GM12878 (cell line): ENCODE results near the gene ANKMY2. TPM values are rescaled to one million over a fixed set of nuclear protein-coding genes. Genes with fewer than 3 reads are reported as not detected.

Source experiments
- ATAC-seq: fragments of 200-7000 bp; cut with Tn5 transposase; 3 replicates; pipeline ENCODE4 v1.9.1; 2020; ENCODE audit warnings: mild to moderate bottlenecking, moderate library complexity
- BruUV-seq: library from RNA; stranded (reverse); fragments of 400-500 nt; replicated peaks from 2 replicates; lab custom pipeline; 2021; lab: Mats Ljungman, UMichigan
- CTCF ChIA-PET: fragments of 300-600 bp; sonication (Branson Sonifier 250); formaldehyde crosslinking; extraction: SDS; loops from one replicate; lab custom pipeline; 2021; ENCODE audit warnings: inconsistent platforms; lab: Yijun Ruan, JAX
- POLR2A ChIA-PET: fragments of 350-600 bp; formaldehyde crosslinking; extraction: SDS; loops from one replicate; lab custom pipeline; 2021; ENCODE audit warnings: inconsistent platforms; lab: Charles Lee
- RAD21 ChIA-PET: fragments of 300-600 bp; sonication (Branson Sonifier 250); formaldehyde crosslinking; loops from one replicate; lab custom pipeline; 2023; ENCODE audit warnings: antibody characterized with exemption; ENCODE audit not compliant: unreplicated experiment; lab: Charles Lee
- SMC1A ChIA-PET: fragments of 300-600 bp; sonication (Branson Sonifier 250); formaldehyde crosslinking; loops from one replicate; lab custom pipeline; 2023; ENCODE audit not compliant: unreplicated experiment, uncharacterized antibody; lab: Charles Lee
- DNase-seq: peaks from one replicate; pipeline ENCODE4 v3.0.0-alpha.2; 2011; ENCODE audit warnings: low read depth, low spot score
- FAIRE-seq: peaks from 3 replicates; lab custom pipeline; 2011; peaks lifted over from hg19 to GRCh38; lab: Jason Lieb, UNC
- H2AFZ ChIP-seq: 2 replicates; pipeline ENCODE4 v1.6.0; 2011; ENCODE audit warnings: low read depth, low read length, control low read depth; ENCODE audit not compliant: control insufficient read depth
- H3K27ac ChIP-seq: 2 replicates; pipeline ENCODE4 v1.5.1; 2011; ENCODE audit warnings: control low read depth; ENCODE audit not compliant: control insufficient read depth, insufficient read depth
- H3K27me3 ChIP-seq, 2 experiments: replicated peaks in 1 of 2; 2 replicates each; pipeline versions ENCODE4 v1.6.0 to v1.6.1; 2011; ENCODE audit warnings: low read length in 1 of 2; ENCODE audit not compliant: control insufficient read depth in 2 of 2, insufficient read depth in 2 of 2
- H3K36me3 ChIP-seq, 2 experiments: 2 replicates each; pipeline ENCODE4 v1.5.1; 2011; ENCODE audit warnings: low read length in 1 of 2; ENCODE audit not compliant: control insufficient read depth in 2 of 2, insufficient read depth in 2 of 2
- H3K4me1 ChIP-seq: 2 replicates; pipeline ENCODE4 v1.6.1; 2011; ENCODE audit warnings: mild to moderate bottlenecking, low read length, moderate library complexity, mixed read lengths; ENCODE audit not compliant: control insufficient read depth, insufficient read depth
- H3K4me2 ChIP-seq: 2 replicates; pipeline ENCODE4 v1.6.0; 2011; ENCODE audit warnings: control low read depth; ENCODE audit not compliant: control insufficient read depth, insufficient read depth
- H3K4me3 ChIP-seq: fragments of 200-600 bp; sonication (generic); 2 replicates; pipeline ENCODE4 v1.5.1; 2016
- H3K79me2 ChIP-seq: 2 replicates; pipeline ENCODE4 v1.6.0; 2011; ENCODE audit warnings: low read length; ENCODE audit not compliant: control insufficient read depth, insufficient read depth
- H3K9ac ChIP-seq: 2 replicates; pipeline ENCODE4 v1.8.0; 2011; ENCODE audit warnings: low read length, control low read depth, mixed read lengths; ENCODE audit not compliant: control insufficient read depth, insufficient read depth
- H3K9me3 ChIP-seq: replicated peaks from 3 replicates; pipeline ENCODE4 v1.5.1; 2011; ENCODE audit warnings: mild to moderate bottlenecking, low read length; ENCODE audit not compliant: control insufficient read depth, insufficient read depth
- H4K20me1 ChIP-seq: 2 replicates; pipeline ENCODE4 v1.6.0; 2011; ENCODE audit not compliant: control insufficient read depth, insufficient read depth
- PAX5 ChIP-seq: IDR thresholded peaks from 2 replicates; pipeline ENCODE4 v1.6.1; 2011; ENCODE audit warnings: low read depth, low read length, borderline replicate concordance
- RELB ChIP-seq: fragments of 450-650 bp; IDR thresholded peaks from 2 replicates; pipeline ENCODE4 v1.6.1; 2017; ENCODE audit warnings: low read depth, mild to moderate bottlenecking, moderate library complexity
- SMC3 ChIP-seq: IDR thresholded peaks from 2 replicates; pipeline ENCODE4 v1.6.1; 2011; ENCODE audit warnings: low read length, improper control_type of control experiment, borderline replicate concordance
- SPI1 ChIP-seq: IDR thresholded peaks from 2 replicates; pipeline ENCODE4 v1.6.1; 2011; ENCODE audit warnings: low read depth, mild to moderate bottlenecking, low read length, moderate library complexity, borderline replicate concordance; ENCODE audit not compliant: insufficient read depth
- ZBTB4 ChIP-seq: fragments of 450-650 bp; formaldehyde crosslinking; IDR thresholded peaks from 2 replicates; pipeline ENCODE4 v1.4.0; 2022; ENCODE audit warnings: mild to moderate bottlenecking, moderate library complexity
- WGBS: methylation state at CpG from one replicate; pipeline ENCODE4 v1.1.6; 2016; ENCODE audit warnings: low lambda C conversion rate; ENCODE audit not compliant: insufficient replicate concordance, insufficient coverage; ENCODE audit errors: missing lambda C conversion rate; 5-methylcytosine and 5-hydroxymethylcytosine counted together
- in situ Hi-C: fragments of 300-500 bp; cut with MboI; formaldehyde crosslinking; loops from 9 replicates; pipeline ENCODE4 v1.14.3; 2018; ENCODE audit warnings: mixed read lengths
- intact Hi-C: fragments of 100-400 bp; cut with micrococcal nuclease; formaldehyde crosslinking; loops from one replicate; pipeline ENCODE4 v1.14.2; 2022; ENCODE audit not compliant: unreplicated experiment
- polyA plus RNA-seq, 11 experiments: library from polyadenylated mRNA; depleted of rRNA in 4 of 11; unstranded in 6 of 11; stranded (reverse) in 5 of 11; fragments of >200 nt; fragmentation: Nextera tagmentation in 4 of 11; fragmentation: Illumina TruSeq in 1 of 11; extraction: Ambion mirVana in 4 of 11; extraction: Trizol in 1 of 11; gene quantifications; 1 replicate in 1 of 11; 2 replicates in 10 of 11; pipeline versions ENCODE4 v1.2.1 to v1.2.3, GENCODE V29; 2011 to 2016; ENCODE audit warnings: inconsistent platforms in 2 of 11, missing spikeins in 2 of 11, low read depth in 1 of 11
- total RNA-seq, 4 experiments: library from RNA; depleted of rRNA in 3 of 4; stranded (reverse); fragments of >200 nt in 3 of 4; fragmentation: Illumina TruSeq in 1 of 4; extraction: Trizol in 1 of 4; gene quantifications; 2 replicates each; pipeline versions ENCODE4 v1.2.1 to v1.2.3, GENCODE V29; 2013 to 2021

ANKMY2 gene
- total and polyA plus RNA-seq, 10 of the 15 experiments (the other 5 are each of a cell fraction or from before 2014, with no cell fraction given) = 0.10 to 0.48 (median 0.29) TPM

GRCh38 chr7:16651396-16652239 is 6.1 kb upstream of the ANKMY2 start:
- no peak overlapping the region for H3K4me3 ChIP-seq
- H3K4me2 ChIP-seq = no peak overlapping the region
- TF ChIP-seq SMC3 (no peak), RELB (no peak), PAX5 (no peak), SPI1 (no peak), ZBTB4 (CRISPR knock-in tag) (no peak)
- TF ChIP-seq, all 136 proteins: peak for 0
- BruUV-seq = no TSS peak
- Histone ChIP-seq H3K4me1 (no peaks in the 10 kb centered on the region), H3K9ac (no peak overlapping the region), H3K36me3 (no peaks in the 10 kb centered on the region), H4K20me1 (no peaks in the 10 kb centered on the region), H3K9me3 (no peaks in the 10 kb centered on the region), H3K79me2 (no peaks in the 10 kb centered on the region), H3K27ac (no peak overlapping the region), H3K27me3 (peaks cover 2 to 7% of the 10 kb centered on the region in 2 experiments; a peak in 3 of 4 replicates), H2AFZ (no peak overlapping the region)
- no peak for DNase-seq
- 65% methylated on average over 9 of the region's 9 CpGs for WGBS
- FAIRE-seq = no peak
- ChIA-PET CTCF (no interaction called here), RAD21 (no interaction called here), POLR2A (no interaction called here), SMC1A (no interaction called here)
- intact Hi-C loops (no loop called here), in situ Hi-C loops (no loop called here)
- ATAC-seq = no peak
